CD14-positive monocyte (primary cell): ENCODE measurements around the gene KLHL40. TPM values are rescaled to one million over a fixed set of nuclear protein-coding genes. Genes with fewer than 3 reads are reported as not detected.

ENCODE experiments used
- DNase-seq, 3 donors: peaks; one replicate each; pipeline ENCODE4 v3.0.0-alpha.2; 2011 to 2022
- H2AFZ ChIP-seq: 2 replicates; pipeline ENCODE4 v1.6.0; 2012; ENCODE audit warnings: mild to moderate bottlenecking, low read depth, low read length, inconsistent platforms; ENCODE audit not compliant: insufficient read depth, poor library complexity, severe bottlenecking
- H3K27ac ChIP-seq, 2 donors: 1 replicate in 1 of 2; 2 replicates in 1 of 2; pipeline ENCODE4 v1.5.1; 2012 to 2013; ENCODE audit warnings: low read length in 2 of 2, control low read depth in 1 of 2, inconsistent platforms in 1 of 2, low read depth in 1 of 2, mild to moderate bottlenecking in 1 of 2
- H3K27me3 ChIP-seq, 2 donors: one replicate each; pipeline versions ENCODE4 v1.6.0 to v1.6.1; 2011 to 2013; ENCODE audit warnings: low read length in 2 of 2; ENCODE audit not compliant: control insufficient read depth in 2 of 2, insufficient read depth in 2 of 2
- H3K36me3 ChIP-seq, 2 donors: replicated peaks in 1 of 2; 1 replicate in 1 of 2; 2 replicates in 1 of 2; pipeline versions ENCODE4 v1.5.1 to v1.6.1; 2012 to 2013; ENCODE audit warnings: low read length in 2 of 2, control low read depth in 1 of 2, inconsistent platforms in 1 of 2, mild to moderate bottlenecking in 1 of 2; ENCODE audit not compliant: insufficient read depth in 2 of 2, control insufficient read depth in 1 of 2
- H3K4me1 ChIP-seq, 2 donors: 1 replicate in 1 of 2; 2 replicates in 1 of 2; pipeline versions ENCODE4 v1.5.1 to v1.6.1; 2012 to 2013; ENCODE audit warnings: low read length in 2 of 2, control low read depth in 1 of 2, inconsistent platforms in 1 of 2, mild to moderate bottlenecking in 1 of 2, moderate library complexity in 1 of 2; ENCODE audit not compliant: insufficient read depth in 2 of 2, control insufficient read depth in 1 of 2
- H3K4me2 ChIP-seq: replicated peaks from 2 replicates; pipeline ENCODE3; 2012; ENCODE audit warnings: low read length, moderate library complexity, mild to moderate bottlenecking; ENCODE audit not compliant: poor library complexity, severe bottlenecking; ENCODE audit errors: extremely low read depth
- H3K4me3 ChIP-seq, 3 experiments: fragments of 200-600 bp in 1 of 3; sonication (generic) in 1 of 3; replicated peaks in 1 of 3; 1 replicate in 2 of 3; 2 replicates in 1 of 3; pipeline ENCODE4 v1.5.1; 2011 to 2013; ENCODE audit warnings: low read length in 3 of 3, mild to moderate bottlenecking in 3 of 3, control low read depth in 2 of 3, low read depth in 2 of 3, inconsistent platforms in 1 of 3, moderate library complexity in 1 of 3
- H3K79me2 ChIP-seq: 2 replicates; pipeline ENCODE4 v1.6.0; 2012; ENCODE audit warnings: mild to moderate bottlenecking, control low read depth, inconsistent platforms, low read length, moderate library complexity; ENCODE audit not compliant: insufficient read depth
- H3K9ac ChIP-seq: 2 replicates; pipeline ENCODE4 v1.6.0; 2017; ENCODE audit warnings: low read length, mild to moderate bottlenecking; ENCODE audit not compliant: insufficient read depth, poor library complexity, severe bottlenecking
- H3K9me3 ChIP-seq, 2 donors: replicated peaks in 1 of 2; 1 replicate in 1 of 2; 2 replicates in 1 of 2; pipeline versions ENCODE4 v1.5.1 to v1.6.1; 2012 to 2013; ENCODE audit warnings: low read length in 2 of 2, control low read depth in 1 of 2; ENCODE audit not compliant: control insufficient read depth in 1 of 2, insufficient read depth in 1 of 2
- H4K20me1 ChIP-seq: 2 replicates; pipeline ENCODE4 v1.6.0; 2012; ENCODE audit warnings: mild to moderate bottlenecking, low read length, control low read depth, moderate library complexity; ENCODE audit not compliant: insufficient read depth
- H3K27ac Mint-ChIP-seq, 7 donors: one replicate each; pipeline ENCODE4 v1.8.0; 2020; ENCODE audit warnings: mild to moderate bottlenecking in 7 of 7, mixed read lengths in 7 of 7, moderate library complexity in 6 of 7, inconsistent platforms in 2 of 7
- H3K27me3 Mint-ChIP-seq, 3 donors: one replicate each; pipeline ENCODE4 v1.8.0; 2021 to 2022; ENCODE audit warnings: low read depth in 3 of 3, mild to moderate bottlenecking in 3 of 3, mixed read lengths in 3 of 3, moderate library complexity in 3 of 3, inconsistent platforms in 1 of 3
- H3K36me3 Mint-ChIP-seq, 2 donors: one replicate each; pipeline ENCODE4 v1.8.0; 2020; ENCODE audit warnings: mixed read lengths in 2 of 2, inconsistent platforms in 1 of 2, mild to moderate bottlenecking in 1 of 2
- H3K4me1 Mint-ChIP-seq: one replicate; pipeline ENCODE4 v1.8.0; 2020; ENCODE audit warnings: mild to moderate bottlenecking, mixed read lengths
- H3K4me3 Mint-ChIP-seq, 2 donors: one replicate each; pipeline ENCODE4 v1.8.0; 2020; ENCODE audit warnings: mild to moderate bottlenecking in 2 of 2, mixed read lengths in 2 of 2, moderate library complexity in 1 of 2
- H3K9me3 Mint-ChIP-seq, 7 donors: one replicate each; pipeline ENCODE4 v1.8.0; 2020 to 2022; ENCODE audit warnings: mixed read lengths in 7 of 7, mild to moderate bottlenecking in 6 of 7, moderate library complexity in 6 of 7, inconsistent platforms in 2 of 7
- WGBS: methylation state at CpG from one replicate; pipeline ENCODE4 v1.1.5; 2013; ENCODE audit warnings: missing lambda C conversion rate; ENCODE audit not compliant: insufficient coverage; 5-methylcytosine and 5-hydroxymethylcytosine counted together
- intact Hi-C, 2 donors: fragments of 100-400 bp; cut with micrococcal nuclease; formaldehyde crosslinking; loops; one replicate each; pipeline versions ENCODE4 v1.15.0 to v1.15.1; 2023
- polyA plus RNA-seq, 3 donors: library from polyadenylated mRNA; depleted of rRNA in 1 of 3; unstranded in 2 of 3; stranded (reverse) in 1 of 3; fragments of 300-500 nt in 2 of 3; fragments of >200 nt in 1 of 3; fragmentation: Illumina TruSeq in 2 of 3; gene quantifications; 1 replicate in 2 of 3; 2 replicates in 1 of 3; pipeline ENCODE4 v1.2.3, GENCODE V29; 2012 to 2021
- TF ChIP-seq, protein P1 (sequence below): fragments of 200-600 bp; IDR thresholded peaks from one replicate; pipeline ENCODE4 v1.8.0; 2022; ENCODE audit warnings: antibody characterized with exemption, mild to moderate bottlenecking

Gene KLHL40
- polyA plus RNA-seq, 3 donors = not detected

DNA sequence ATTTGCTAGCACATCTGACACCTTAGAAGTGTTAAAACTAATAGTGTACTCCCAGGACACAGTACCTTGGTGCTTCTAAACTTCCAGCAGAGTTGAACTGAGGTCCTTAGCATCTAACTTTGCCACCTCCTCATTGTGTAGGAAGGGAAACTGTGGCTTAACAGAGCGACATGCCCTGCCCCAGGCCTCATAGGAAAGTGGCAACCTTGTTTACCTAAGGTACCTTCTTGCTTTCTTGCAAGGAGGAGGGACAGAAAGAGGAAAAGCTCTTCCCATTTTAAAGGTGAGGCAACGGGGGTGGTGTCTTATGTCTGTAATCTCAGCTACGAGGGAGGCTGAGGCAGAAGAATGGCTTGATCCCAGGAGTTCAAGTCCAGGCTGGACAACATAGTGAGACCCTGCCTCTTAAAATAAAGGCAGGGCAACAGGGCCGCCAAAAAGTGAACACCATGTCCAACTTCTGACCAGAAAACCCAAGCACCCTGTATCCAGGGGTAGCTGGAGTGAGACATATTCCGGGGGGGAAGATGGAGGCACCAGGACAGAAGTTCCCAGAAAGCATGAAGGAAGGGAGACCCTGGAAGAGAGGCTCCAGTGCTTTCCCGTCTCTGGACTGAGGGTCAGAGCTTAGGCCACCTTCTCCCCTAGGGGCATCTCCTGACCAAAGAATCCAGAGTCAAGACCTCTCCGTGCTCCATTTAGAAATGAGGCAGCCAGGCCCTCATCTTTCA is 540 bp upstream of the KLHL40 start:
- Mint-ChIP-seq H3K27ac (peak overlapping the region in 2 of 7 donors; percentile 22 to 64), H3K9me3 (peaks cover 0 to 10% (median 0%) of the 10 kb centered on the region in 7 donors), H3K4me3 (peak overlapping the region in 1 of 2 donors; percentile 41), H3K27me3 (peaks cover 35 to 45% (median 39%) of the 10 kb centered on the region in 3 donors), H3K4me1 (peaks cover 11% of the 10 kb centered on the region), H3K36me3 (no peaks in the 10 kb centered on the region)
- Histone ChIP-seq H3K4me2 (no peak overlapping the region), H3K79me2 (no peaks in the 10 kb centered on the region), H3K4me1 (peaks cover 0 to 4% of the 10 kb centered on the region in 2 donors), H3K36me3 (no peaks in the 10 kb centered on the region), H3K4me3 (no peak overlapping the region), H3K9me3 (peaks cover 0 to 5% of the 10 kb centered on the region in 2 donors), H2AFZ (no peak overlapping the region), H3K9ac (no peak overlapping the region), H3K27ac (no peak overlapping the region), H4K20me1 (no peaks in the 10 kb centered on the region), H3K27me3 (peaks cover 0 to 29% of the 10 kb centered on the region in 2 donors)
- WGBS = 100% methylated on average over 2 of the region's 7 CpGs
- intact Hi-C loops = no loop called here
- TF ChIP-seq, protein P1, sequence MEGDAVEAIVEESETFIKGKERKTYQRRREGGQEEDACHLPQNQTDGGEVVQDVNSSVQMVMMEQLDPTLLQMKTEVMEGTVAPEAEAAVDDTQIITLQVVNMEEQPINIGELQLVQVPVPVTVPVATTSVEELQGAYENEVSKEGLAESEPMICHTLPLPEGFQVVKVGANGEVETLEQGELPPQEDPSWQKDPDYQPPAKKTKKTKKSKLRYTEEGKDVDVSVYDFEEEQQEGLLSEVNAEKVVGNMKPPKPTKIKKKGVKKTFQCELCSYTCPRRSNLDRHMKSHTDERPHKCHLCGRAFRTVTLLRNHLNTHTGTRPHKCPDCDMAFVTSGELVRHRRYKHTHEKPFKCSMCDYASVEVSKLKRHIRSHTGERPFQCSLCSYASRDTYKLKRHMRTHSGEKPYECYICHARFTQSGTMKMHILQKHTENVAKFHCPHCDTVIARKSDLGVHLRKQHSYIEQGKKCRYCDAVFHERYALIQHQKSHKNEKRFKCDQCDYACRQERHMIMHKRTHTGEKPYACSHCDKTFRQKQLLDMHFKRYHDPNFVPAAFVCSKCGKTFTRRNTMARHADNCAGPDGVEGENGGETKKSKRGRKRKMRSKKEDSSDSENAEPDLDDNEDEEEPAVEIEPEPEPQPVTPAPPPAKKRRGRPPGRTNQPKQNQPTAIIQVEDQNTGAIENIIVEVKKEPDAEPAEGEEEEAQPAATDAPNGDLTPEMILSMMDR = no peak
- no peak for DNase-seq

DNA sequence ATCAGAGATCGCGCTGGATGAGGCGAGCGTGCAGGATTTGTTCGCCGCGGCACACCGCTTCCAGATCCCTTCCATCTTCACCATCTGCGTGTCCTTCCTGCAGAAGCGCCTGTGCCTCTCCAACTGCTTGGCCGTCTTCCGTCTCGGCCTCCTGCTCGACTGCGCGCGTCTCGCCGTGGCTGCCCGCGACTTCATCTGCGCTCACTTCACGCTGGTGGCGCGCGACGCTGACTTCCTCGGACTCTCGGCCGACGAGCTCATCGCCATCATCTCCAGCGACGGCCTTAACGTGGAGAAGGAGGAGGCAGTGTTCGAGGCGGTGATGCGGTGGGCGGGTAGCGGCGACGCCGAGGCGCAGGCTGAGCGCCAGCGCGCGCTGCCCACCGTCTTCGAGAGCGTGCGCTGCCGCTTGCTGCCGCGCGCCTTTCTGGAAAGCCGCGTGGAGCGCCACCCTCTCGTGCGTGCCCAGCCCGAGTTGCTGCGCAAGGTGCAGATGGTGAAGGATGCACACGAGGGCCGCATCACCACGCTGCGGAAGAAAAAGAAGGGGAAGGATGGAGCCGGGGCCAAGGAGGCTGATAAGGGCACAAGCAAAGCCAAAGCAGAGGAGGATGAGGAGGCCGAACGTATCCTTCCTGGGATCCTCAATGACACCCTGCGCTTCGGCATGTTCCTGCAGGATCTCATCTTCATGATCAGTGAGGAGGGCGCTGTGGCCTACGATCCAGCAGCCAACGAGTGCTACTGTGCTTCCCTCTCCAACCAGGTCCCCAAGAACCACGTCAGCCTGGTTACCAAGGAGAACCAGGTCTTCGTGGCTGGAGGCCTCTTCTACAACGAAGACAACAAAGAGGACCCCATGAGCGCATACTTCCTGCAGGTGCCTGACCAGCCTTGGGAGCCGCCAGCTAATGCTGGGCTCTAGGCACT is 819 bp downstream of the KLHL40 start:
- no peak overlapping the region for H3K9ac ChIP-seq
- peak overlapping the region in 1 of 7 donors; percentile 12 for H3K27ac Mint-ChIP-seq
- no peaks in the 10 kb centered on the region for H3K36me3 Mint-ChIP-seq
- DNase-seq = no peak
- intact Hi-C loops = no loop called here
- no peaks in the 10 kb centered on the region for H4K20me1 ChIP-seq
- peaks cover 0 to 10% (median 0%) of the 10 kb centered on the region in 7 donors for H3K9me3 Mint-ChIP-seq
- H3K9me3 ChIP-seq = peaks cover 0 to 5% of the 10 kb centered on the region in 2 donors
- H3K79me2 ChIP-seq = no peaks in the 10 kb centered on the region
- peaks cover 35 to 49% (median 45%) of the 10 kb centered on the region in 3 donors for H3K27me3 Mint-ChIP-seq
- WGBS = 28% methylated on average over 76 of the region's 80 CpGs
- H3K4me1 Mint-ChIP-seq = peaks cover 11% of the 10 kb centered on the region
- H2AFZ ChIP-seq = no peak overlapping the region
- no peak overlapping the region for H3K4me2 ChIP-seq
- TF ChIP-seq, protein P1 = no peak
- H3K27me3 ChIP-seq = peaks cover 0 to 29% of the 10 kb centered on the region in 2 donors
- no peak overlapping the region for H3K27ac ChIP-seq
- H3K36me3 ChIP-seq = no peaks in the 10 kb centered on the region
- peak overlapping the region; percentile 53 to 87 for H3K4me3 Mint-ChIP-seq
- H3K4me1 ChIP-seq = peaks cover 0 to 4% of the 10 kb centered on the region in 2 donors
- no peak overlapping the region for H3K4me3 ChIP-seq
